ENCODE data around the gene WWC2. TPM values are rescaled to one million over a fixed set of nuclear protein-coding genes. Genes with fewer than 3 reads are reported as not detected.

Gene WWC2
- total RNA-seq, 1 experiment from 2014 or later, result 82.8 TPM

GRCh38 chr4:183337833-183338232 is 238.8 kb downstream of the WWC2 start:
- Histone ChIP-seq H3K27me3 (replicated peaks; ENCODE audit: insufficient read depth, low read depth, low read length, poor library complexity) (no peaks in the 10 kb centered on the region), H3K4me3 (ENCODE audit: low read depth, low read length, poor library complexity, severe bottlenecking) (no peak overlapping the region), H3K9me3 (ENCODE audit: low read depth, low read length, poor library complexity, severe bottlenecking) (peaks cover 5% of the 10 kb centered on the region), H3K4me1 (ENCODE audit: insufficient read depth, low read length, poor library complexity, severe bottlenecking) (peaks cover 3% of the 10 kb centered on the region), H3K36me3 (ENCODE audit: insufficient read depth, low read length, poor library complexity, severe bottlenecking) (no peaks in the 10 kb centered on the region), H3K27ac (ENCODE audit: low read depth, low read length, poor library complexity, severe bottlenecking) (no peak overlapping the region)
- CTCF ChIA-PET, result no interaction called here
- POLR2A ChIA-PET (ENCODE audit: low non-redundant PET), result no interaction called here
- no TSS peak for BruUV-seq (replicated peaks)
- intact Hi-C loops (cut with micrococcal nuclease; ENCODE audit: unreplicated experiment), result loop anchor here (5.0 kb wide), 1 partner anchor 59 kb away; no protein-coding TSS in a partner anchor
- no peak for DNase-seq (ENCODE audit: low spot score)
- TF ChIP-seq CTCF (conservative IDR thresholded peaks at IDR 0.05; ENCODE audit: low read depth, low read length), result no peak
- TF ChIP-seq EZH2 (IDR thresholded peaks at IDR 0.05; ENCODE audit: borderline replicate concordance, low read depth, low read length, poor library complexity, severe bottlenecking), result no peak

DNA sequence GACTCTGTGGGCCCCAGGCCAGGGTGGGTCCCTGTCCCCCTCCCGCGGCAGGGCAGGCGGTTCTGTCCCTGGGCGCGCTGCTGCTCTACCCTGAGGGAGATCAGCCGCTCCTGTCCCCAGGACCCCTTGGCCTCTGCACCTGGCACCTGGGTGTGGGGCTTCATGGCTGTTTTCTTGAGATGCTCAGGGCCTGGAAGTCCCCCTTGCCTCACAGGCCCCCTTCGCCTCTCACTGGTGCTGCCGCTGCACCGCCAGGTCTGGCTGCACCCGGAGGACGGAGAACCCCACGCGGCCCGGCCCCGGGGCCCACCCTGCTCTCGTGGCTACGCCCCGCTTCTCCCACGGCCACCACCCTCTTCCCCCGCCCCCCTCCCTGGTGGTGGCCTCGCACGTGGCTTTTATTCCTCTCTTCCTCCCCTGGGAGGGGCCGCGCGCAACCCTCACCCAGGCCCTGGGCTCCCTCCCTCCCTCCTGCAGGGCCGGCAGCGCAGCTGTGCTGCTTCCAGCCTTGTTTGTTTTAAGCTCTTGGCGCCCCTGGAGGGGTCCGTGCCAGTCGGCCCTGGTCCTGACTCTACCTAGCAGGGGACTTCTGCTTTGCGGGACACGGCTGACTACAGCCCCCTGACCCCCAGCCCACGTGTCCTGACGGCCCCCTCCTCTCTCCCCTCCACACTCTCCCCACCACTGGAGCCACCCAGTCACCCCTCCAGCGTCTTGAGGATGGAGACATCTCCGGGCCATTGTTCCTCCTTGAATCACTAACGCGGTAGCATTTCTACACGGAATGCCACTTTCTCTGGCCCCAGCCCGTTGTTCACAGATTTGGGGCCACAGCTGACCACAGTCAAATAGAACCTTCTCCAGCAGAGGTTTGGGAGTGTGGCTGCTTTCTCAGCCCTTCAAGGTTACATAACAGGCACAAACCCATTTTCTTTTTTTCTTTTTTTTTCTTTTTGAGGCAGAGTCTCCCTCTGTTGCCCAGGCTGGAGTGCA is 243.8 kb downstream of the WWC2 start:
- CTCF ChIA-PET, result interaction anchor here (0.6 kb wide), 1 partner anchor 432 kb away, joined by 4 read pairs; no protein-coding TSS in a partner anchor
- TF ChIP-seq EZH2 (IDR thresholded peaks at IDR 0.05; ENCODE audit: borderline replicate concordance, low read depth, low read length, poor library complexity, severe bottlenecking) (no peak), CTCF (conservative IDR thresholded peaks at IDR 0.05; ENCODE audit: low read depth, low read length) (no peak)
- no peaks in the 10 kb centered on the region for H3K27me3 ChIP-seq (replicated peaks; ENCODE audit: insufficient read depth, low read depth, low read length, poor library complexity)
- DNase-seq (ENCODE audit: low spot score), result no peak
- no peaks in the 10 kb centered on the region for H3K9me3 ChIP-seq (ENCODE audit: low read depth, low read length, poor library complexity, severe bottlenecking)
- no peak overlapping the region for H3K4me3 ChIP-seq (ENCODE audit: low read depth, low read length, poor library complexity, severe bottlenecking)
- BruUV-seq (replicated peaks), result no TSS peak
- intact Hi-C loops (cut with micrococcal nuclease; ENCODE audit: unreplicated experiment), result no loop called here
- POLR2A ChIA-PET (ENCODE audit: low non-redundant PET), result no interaction called here
- no peak overlapping the region for H3K27ac ChIP-seq (ENCODE audit: low read depth, low read length, poor library complexity, severe bottlenecking)
- H3K36me3 ChIP-seq (ENCODE audit: insufficient read depth, low read length, poor library complexity, severe bottlenecking), result no peaks in the 10 kb centered on the region
- no peaks in the 10 kb centered on the region for H3K4me1 ChIP-seq (ENCODE audit: insufficient read depth, low read length, poor library complexity, severe bottlenecking)

GRCh38 chr4:183343730-183344129 is 244.7 kb downstream of the WWC2 start:
- BruUV-seq (replicated peaks), result no TSS peak
- CTCF ChIA-PET, result no interaction called here

More at GRCh38 chr4:183343730-183344129, 244.7 kb downstream of the WWC2 start:
- Histone ChIP-seq H3K27ac (ENCODE audit: low read depth, low read length, poor library complexity, severe bottlenecking) (no peak overlapping the region), H3K4me3 (ENCODE audit: low read depth, low read length, poor library complexity, severe bottlenecking) (no peak overlapping the region), H3K4me1 (ENCODE audit: insufficient read depth, low read length, poor library complexity, severe bottlenecking) (no peaks in the 10 kb centered on the region), H3K27me3 (replicated peaks; ENCODE audit: insufficient read depth, low read depth, low read length, poor library complexity) (no peaks in the 10 kb centered on the region), H3K9me3 (ENCODE audit: low read depth, low read length, poor library complexity, severe bottlenecking) (no peaks in the 10 kb centered on the region), H3K36me3 (ENCODE audit: insufficient read depth, low read length, poor library complexity, severe bottlenecking) (no peaks in the 10 kb centered on the region)
- intact Hi-C loops (cut with micrococcal nuclease; ENCODE audit: unreplicated experiment), result no loop called here
- no peak for DNase-seq (ENCODE audit: low spot score)
- POLR2A ChIA-PET (ENCODE audit: low non-redundant PET), result no interaction called here
- TF ChIP-seq EZH2 (IDR thresholded peaks at IDR 0.05; ENCODE audit: borderline replicate concordance, low read depth, low read length, poor library complexity, severe bottlenecking) (no peak), CTCF (conservative IDR thresholded peaks at IDR 0.05; ENCODE audit: low read depth, low read length) (no peak)
